Left lung (tissue), 10 donors: ENCODE results near the gene TFDP2. TPM values are rescaled to one million over a fixed set of nuclear protein-coding genes. Genes with fewer than 3 reads are reported as not detected.
"Not testable (repeated sequence)": the region's sequence is repeated elsewhere in the genome, so short reads cannot be mapped to it uniquely, and the experiment has no call there.

Source experiments
- ATAC-seq: fragments of 200-7000 bp; cut with Tn5 transposase; one replicate; pipeline ENCODE4 v1.9.1; 2020; ENCODE audit warnings: moderate library complexity
- DNase-seq, 4 donors: peaks; one replicate each; pipeline ENCODE4 v3.0.0-alpha.2; 2013 to 2020
- H3K27ac ChIP-seq, 2 donors: fragments of 200-600 bp; sonication (generic) in 1 of 2; one replicate each; pipeline versions ENCODE4 v1.5.0 to v1.8.0; 2020 to 2021
- H3K27me3 ChIP-seq, 2 donors: fragments of 200-600 bp; sonication (generic) in 1 of 2; one replicate each; pipeline versions ENCODE4 v1.5.0 to v1.8.0; 2020 to 2021
- H3K36me3 ChIP-seq, 2 donors: fragments of 200-600 bp; sonication (generic) in 1 of 2; one replicate each; pipeline versions ENCODE4 v1.5.0 to v1.8.0; 2020 to 2021
- H3K4me1 ChIP-seq, 2 donors: fragments of 200-600 bp; one replicate each; pipeline ENCODE4 v1.8.0; 2021
- H3K4me3 ChIP-seq, 2 donors: fragments of 200-600 bp; sonication (generic) in 1 of 2; one replicate each; pipeline versions ENCODE4 v1.5.0 to v1.8.0; 2020 to 2021; ENCODE audit warnings: mild to moderate bottlenecking in 1 of 2
- H3K9me3 ChIP-seq, 2 donors: fragments of 200-600 bp; sonication (generic) in 1 of 2; one replicate each; pipeline versions ENCODE4 v1.5.0 to v1.8.0; 2020 to 2021
- intact Hi-C, 2 donors: fragments of 100-400 bp; cut with DNase I; formaldehyde crosslinking; loops; one replicate each; pipeline versions ENCODE4 v1.11.2 to v1.14.2; 2022
- polyA plus RNA-seq, 6 donors: library from polyadenylated mRNA; unstranded; fragments of 120-200 nt; gene quantifications; one replicate each; pipeline ENCODE4 v1.2.1, GENCODE V29; 2013; ENCODE audit not compliant: insufficient read length in 6 of 6
- total RNA-seq, 2 donors: library from RNA; stranded (reverse); fragmentation: NEBNext Ultra II Directional; extraction: Animal tissue kit (Norgen Biotek cat#: 25700); gene quantifications; one replicate each; pipeline ENCODE4 v1.2.1, GENCODE V29; 2021
- TF ChIP-seq, protein P1 (sequence below), 2 donors: fragments of 200-600 bp; sonication (generic) in 1 of 2; IDR thresholded peaks; one replicate each; pipeline versions ENCODE4 v1.5.0 to v1.8.0; 2021; ENCODE audit warnings: antibody characterized with exemption in 2 of 2
- donor health status: DM: no; HTN: yes; CAD: no.
- donor health status: DM: no; HTN: no; CAD: no.

The TFDP2 gene
- total and polyA plus RNA-seq, 8 donors, result 21.2 to 73.0 (median 53.6) TPM

DNA sequence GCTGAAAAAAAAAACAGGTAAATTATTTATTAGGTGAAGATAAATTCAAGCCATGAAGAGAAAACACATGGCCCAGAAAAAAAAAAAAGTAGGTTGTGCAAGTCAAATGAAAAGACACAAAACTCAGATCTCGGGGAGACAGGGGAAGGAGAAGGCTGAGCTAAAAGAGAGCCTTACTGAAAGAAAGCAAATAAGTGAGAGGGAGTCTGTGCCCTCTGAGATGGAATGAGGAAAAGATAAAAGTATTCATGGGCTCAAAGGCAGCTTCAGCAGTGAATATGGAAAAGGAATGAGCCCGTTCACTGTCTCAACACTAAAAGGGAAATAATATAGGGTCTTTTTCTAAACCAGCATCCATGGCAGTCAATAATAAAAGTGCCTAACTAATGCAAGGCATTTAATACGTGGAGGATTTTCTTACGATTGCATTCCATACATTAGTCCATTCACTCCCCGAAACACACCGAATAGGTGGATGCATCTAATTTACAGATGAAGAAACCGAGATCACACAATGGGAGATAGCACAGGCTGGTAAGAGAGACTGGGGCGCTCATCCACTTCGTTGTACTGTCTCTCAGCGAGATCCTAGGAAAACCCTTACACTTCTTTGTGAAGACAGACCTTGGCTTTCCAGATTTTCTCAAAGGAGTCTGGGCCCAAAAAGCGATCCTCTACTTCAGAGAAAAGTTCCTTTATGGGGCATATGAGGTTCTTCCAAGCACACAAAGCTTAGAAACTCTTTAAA lies 1.1 kb downstream of the TFDP2 start:
- Histone ChIP-seq H3K36me3 (no peaks in the 10 kb centered on the region), H3K27me3 (no peaks in the 10 kb centered on the region), H3K9me3 (no peaks in the 10 kb centered on the region), H3K27ac (peak overlapping the region; percentile 75 to 78), H3K4me1 (peaks cover 0 to 21% of the 10 kb centered on the region in 2 donors), H3K4me3 (peak overlapping the region; percentile 85 to 91)
- peak; percentile 1 for ATAC-seq
- TF ChIP-seq, protein P1, sequence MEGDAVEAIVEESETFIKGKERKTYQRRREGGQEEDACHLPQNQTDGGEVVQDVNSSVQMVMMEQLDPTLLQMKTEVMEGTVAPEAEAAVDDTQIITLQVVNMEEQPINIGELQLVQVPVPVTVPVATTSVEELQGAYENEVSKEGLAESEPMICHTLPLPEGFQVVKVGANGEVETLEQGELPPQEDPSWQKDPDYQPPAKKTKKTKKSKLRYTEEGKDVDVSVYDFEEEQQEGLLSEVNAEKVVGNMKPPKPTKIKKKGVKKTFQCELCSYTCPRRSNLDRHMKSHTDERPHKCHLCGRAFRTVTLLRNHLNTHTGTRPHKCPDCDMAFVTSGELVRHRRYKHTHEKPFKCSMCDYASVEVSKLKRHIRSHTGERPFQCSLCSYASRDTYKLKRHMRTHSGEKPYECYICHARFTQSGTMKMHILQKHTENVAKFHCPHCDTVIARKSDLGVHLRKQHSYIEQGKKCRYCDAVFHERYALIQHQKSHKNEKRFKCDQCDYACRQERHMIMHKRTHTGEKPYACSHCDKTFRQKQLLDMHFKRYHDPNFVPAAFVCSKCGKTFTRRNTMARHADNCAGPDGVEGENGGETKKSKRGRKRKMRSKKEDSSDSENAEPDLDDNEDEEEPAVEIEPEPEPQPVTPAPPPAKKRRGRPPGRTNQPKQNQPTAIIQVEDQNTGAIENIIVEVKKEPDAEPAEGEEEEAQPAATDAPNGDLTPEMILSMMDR (IDR thresholded peaks at IDR 0.05), result no peak
- intact Hi-C loops, result no loop called here
- peak in 2 of 4 donors; percentile 2 to 18 for DNase-seq

DNA sequence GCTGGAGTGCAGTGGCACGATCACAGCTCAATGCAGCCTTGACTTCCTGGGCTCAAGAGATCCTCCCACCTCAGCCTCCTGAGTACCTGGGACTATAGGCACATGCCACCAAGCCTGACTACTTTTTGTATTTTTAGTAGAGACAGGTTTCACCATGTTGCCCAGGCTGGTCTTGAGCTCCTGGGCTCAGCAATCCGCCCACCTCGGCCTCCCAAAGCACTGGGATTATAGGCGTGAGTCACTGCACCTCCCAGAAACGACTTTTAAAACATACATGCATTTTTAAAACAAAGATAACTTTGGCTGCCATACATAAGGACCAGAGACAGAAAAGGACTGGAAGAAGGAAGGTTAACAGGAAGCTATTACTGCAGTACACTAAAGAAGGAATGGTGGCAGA lies 4.8 kb downstream of the TFDP2 start:
- H3K27ac ChIP-seq, H3K9me3 ChIP-seq, ATAC-seq, H3K27me3 ChIP-seq, H3K4me3 ChIP-seq, H3K36me3 ChIP-seq, DNase-seq, intact Hi-C loops: not testable (repeated sequence)
- peaks cover 0 to 18% of the 10 kb centered on the region in 2 donors for H3K4me1 ChIP-seq

DNA sequence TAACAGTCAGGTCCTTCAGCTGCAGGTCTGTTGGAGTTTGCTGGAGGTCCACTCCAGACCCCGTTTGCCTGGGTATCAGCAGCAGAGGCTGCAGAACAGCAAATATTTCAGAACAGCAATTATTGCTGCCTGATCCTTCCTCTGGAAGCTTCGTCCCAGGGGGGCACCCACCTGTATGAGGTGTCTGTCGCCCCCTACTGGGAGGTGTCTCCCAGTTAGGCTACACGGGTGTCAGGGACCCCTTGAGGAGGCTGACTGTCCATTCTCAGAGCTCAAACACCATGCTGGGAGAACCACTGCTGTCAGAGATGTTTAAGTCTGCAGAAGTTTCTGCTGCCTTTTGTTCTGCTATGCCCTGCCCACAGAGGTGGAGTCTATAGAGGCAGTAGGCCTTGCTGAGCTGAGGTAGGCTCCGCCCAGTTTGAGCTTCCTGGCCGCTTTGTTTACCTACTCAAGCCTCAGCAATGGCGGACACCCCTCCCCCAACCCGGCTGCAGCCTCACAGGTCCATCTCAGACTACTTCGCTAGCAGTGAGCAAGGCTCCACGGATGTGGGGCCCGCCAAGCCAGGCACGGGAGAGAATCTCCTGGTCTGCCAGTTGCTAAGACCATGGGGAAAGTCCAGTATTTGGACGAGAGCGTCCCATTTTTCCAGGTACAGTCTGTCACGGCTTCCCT lies 8.6 kb downstream of the TFDP2 start:
- H3K36me3 ChIP-seq, H3K9me3 ChIP-seq, ATAC-seq, H3K27ac ChIP-seq, H3K4me3 ChIP-seq, H3K27me3 ChIP-seq, DNase-seq, H3K4me1 ChIP-seq, intact Hi-C loops: not testable (repeated sequence)

DNA sequence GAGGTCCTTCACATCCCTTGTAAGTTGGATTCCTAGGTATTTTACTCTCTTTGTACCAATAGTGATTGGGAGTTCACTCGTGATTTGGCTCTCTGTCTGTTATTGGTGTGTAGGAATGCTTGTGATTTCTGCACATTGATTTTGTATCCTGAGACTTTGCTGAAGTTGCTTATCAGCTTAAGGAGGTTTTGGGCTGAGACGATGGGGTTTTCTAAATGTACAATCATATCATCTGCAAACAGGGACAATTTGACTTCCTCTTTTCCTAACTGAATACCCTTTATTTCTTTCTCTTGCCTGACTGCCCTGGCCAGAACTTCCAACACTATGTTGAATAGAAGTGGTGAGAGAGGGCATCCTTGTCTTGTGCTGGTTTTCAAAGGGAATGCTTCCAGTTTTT lies 12.3 kb downstream of the TFDP2 start:
- H3K4me1 ChIP-seq, H3K36me3 ChIP-seq, ATAC-seq, DNase-seq, H3K4me3 ChIP-seq, H3K27me3 ChIP-seq, H3K9me3 ChIP-seq, H3K27ac ChIP-seq, intact Hi-C loops: not testable (repeated sequence)

DNA sequence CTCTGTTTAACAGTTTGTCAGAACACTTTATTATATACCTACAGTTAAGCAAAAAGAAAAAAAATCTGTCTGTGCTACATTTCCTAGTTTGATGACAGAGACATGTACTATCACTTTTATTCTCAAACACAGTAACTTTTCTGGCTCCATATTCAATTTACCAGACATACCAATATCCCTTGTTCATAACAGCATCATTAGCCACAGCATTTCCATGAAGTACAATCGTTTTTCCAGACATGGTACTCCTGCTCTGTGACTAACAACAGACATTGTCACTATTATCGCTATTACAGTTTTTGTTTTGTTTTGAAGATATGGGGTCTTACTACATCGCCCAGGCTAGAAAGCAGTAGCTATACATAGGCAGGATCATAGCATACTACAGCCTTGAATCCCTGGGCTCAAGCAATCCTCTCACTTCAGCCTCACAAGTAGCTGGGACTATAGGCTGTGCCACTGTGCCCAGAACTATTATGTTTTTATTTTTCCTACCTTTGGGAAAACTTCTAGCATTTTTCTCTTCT lies 14.5 kb downstream of the TFDP2 start:
- H3K27me3 ChIP-seq, result no peaks in the 10 kb centered on the region
- no peak for DNase-seq
- ATAC-seq, result no peak
- TF ChIP-seq, protein P1 (IDR thresholded peaks at IDR 0.05), result no peak
- H3K27ac ChIP-seq, result no peak overlapping the region
- intact Hi-C loops, result no loop called here
- no peaks in the 10 kb centered on the region for H3K4me1 ChIP-seq
- no peaks in the 10 kb centered on the region for H3K9me3 ChIP-seq
- no peaks in the 10 kb centered on the region for H3K36me3 ChIP-seq
- H3K4me3 ChIP-seq, result no peak overlapping the region

DNA sequence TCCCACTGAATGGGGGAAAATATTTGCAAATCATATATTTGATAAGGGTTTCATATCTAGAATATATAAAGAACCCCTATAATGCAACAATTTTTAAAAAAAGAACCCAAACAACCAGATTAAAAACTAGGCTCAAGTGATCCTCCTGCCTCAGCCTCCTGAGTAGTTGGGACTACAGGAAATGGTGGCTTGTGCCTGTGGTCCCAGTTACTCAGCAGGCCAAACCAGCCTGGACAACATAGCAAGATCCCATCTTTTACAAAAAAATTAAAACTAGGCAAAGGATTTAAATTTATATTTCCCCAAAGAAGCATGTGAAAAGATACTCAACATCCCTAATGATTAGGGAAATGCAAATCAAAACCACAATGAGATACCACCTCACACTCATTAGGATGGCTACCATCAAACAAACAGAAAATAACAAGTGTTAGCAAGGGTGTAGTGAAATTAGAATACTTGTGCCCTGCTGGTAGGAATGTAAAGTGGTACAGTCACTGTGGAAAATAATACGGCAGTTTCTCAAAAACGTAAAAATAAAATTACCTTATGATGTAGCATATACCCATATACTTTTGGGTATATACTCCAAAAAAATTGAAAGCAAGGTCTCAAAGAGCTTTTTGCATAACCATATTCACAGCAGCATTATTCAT lies 19.7 kb downstream of the TFDP2 start:
- TF ChIP-seq, protein P1 (IDR thresholded peaks at IDR 0.05), result no peak
- H3K9me3 ChIP-seq, result no peaks in the 10 kb centered on the region
- no peak for DNase-seq
- H3K36me3 ChIP-seq, result no peaks in the 10 kb centered on the region
- H3K27me3 ChIP-seq, result no peaks in the 10 kb centered on the region
- intact Hi-C loops, result loop anchor here in 1 of 2 donors (5.0 kb wide), 1 partner anchor 148 kb away; no protein-coding TSS in a partner anchor
- ATAC-seq, result no peak
- H3K4me1 ChIP-seq, result no peaks in the 10 kb centered on the region
- H3K4me3 ChIP-seq, result no peak overlapping the region
- H3K27ac ChIP-seq, result no peak overlapping the region
